Body of pancreas (tissue), 4 donors: ENCODE results near the gene ZNF579. TPM values are rescaled to one million over a fixed set of nuclear protein-coding genes. Genes with fewer than 3 reads are reported as not detected.
"Not testable (repeated sequence)": the region's sequence is repeated elsewhere in the genome, so short reads cannot be mapped to it uniquely, and the experiment has no call there.

Experiments used
- ATAC-seq: fragments of 150-250 bp; one replicate; pipeline ENCODE4 v1.9.1; 2016
- DNase-seq, 4 donors: peaks; one replicate each; pipeline ENCODE4 v3.0.0-alpha.2; 2019
- H3K27ac ChIP-seq, 4 donors: fragments of 200-600 bp; sonication (generic); 1 replicate in 3 of 4; 2 replicates in 1 of 4; pipeline versions ENCODE4 v1.5.1 to v1.6.1; 2016 to 2019; ENCODE audit warnings: mild to moderate bottlenecking in 1 of 4, mixed read lengths in 1 of 4, moderate library complexity in 1 of 4
- H3K27me3 ChIP-seq, 2 donors: fragments of 200-600 bp; sonication (generic); one replicate each; pipeline ENCODE4 v1.6.0; 2016; ENCODE audit warnings: mild to moderate bottlenecking in 1 of 2
- H3K36me3 ChIP-seq, 2 donors: fragments of 200-600 bp; sonication (generic); replicated peaks in 1 of 2; 2 replicates each; pipeline ENCODE4 v1.5.1; 2016; ENCODE audit warnings: low read depth in 2 of 2; ENCODE audit not compliant: insufficient read depth in 1 of 2
- H3K4me1 ChIP-seq: fragments of 200-600 bp; sonication (generic); one replicate; pipeline ENCODE4 v1.6.0; 2016
- H3K4me3 ChIP-seq, 2 donors: fragments of 200-600 bp; sonication (generic); 1 replicate in 1 of 2; 2 replicates in 1 of 2; pipeline ENCODE4 v1.5.1; 2016 to 2019
- H3K9me3 ChIP-seq, 3 donors: fragments of 200-600 bp; sonication (generic); 1 replicate in 2 of 3; 2 replicates in 1 of 3; pipeline ENCODE4 v1.5.1; 2016
- POLR2A ChIP-seq, 3 donors: fragments of 450-650 bp; IDR thresholded peaks; one replicate each; pipeline ENCODE4 v1.6.1; 2016; ENCODE audit warnings: antibody characterized with exemption in 3 of 3, mild to moderate bottlenecking in 2 of 3
- WGBS, 2 donors: methylation state at CpG; one replicate each; pipeline ENCODE4 v1.1.5; 2017; 5-methylcytosine and 5-hydroxymethylcytosine counted together
- intact Hi-C: fragments of 100-400 bp; cut with DNase I; formaldehyde crosslinking; loops from one replicate; pipeline ENCODE4 v1.15.1; 2023
- total RNA-seq, 2 donors: library from RNA; depleted of rRNA; stranded (reverse); fragments of >200 nt; gene quantifications; one replicate each; pipeline ENCODE4 v1.1.0, GENCODE V29; 2016
- TF ChIP-seq, protein P1 (sequence below), 7 experiments: fragments of 450-650 bp in 4 of 7; fragments of 200-600 bp in 3 of 7; sonication (generic) in 3 of 7; IDR thresholded peaks; one replicate each; pipeline ENCODE4 v1.5.1; 2016 to 2019; ENCODE audit warnings: antibody characterized with exemption in 7 of 7

ZNF579 gene
- total RNA-seq, 2 donors from 2014 or later: 3.3 to 6.2 TPM

DNA sequence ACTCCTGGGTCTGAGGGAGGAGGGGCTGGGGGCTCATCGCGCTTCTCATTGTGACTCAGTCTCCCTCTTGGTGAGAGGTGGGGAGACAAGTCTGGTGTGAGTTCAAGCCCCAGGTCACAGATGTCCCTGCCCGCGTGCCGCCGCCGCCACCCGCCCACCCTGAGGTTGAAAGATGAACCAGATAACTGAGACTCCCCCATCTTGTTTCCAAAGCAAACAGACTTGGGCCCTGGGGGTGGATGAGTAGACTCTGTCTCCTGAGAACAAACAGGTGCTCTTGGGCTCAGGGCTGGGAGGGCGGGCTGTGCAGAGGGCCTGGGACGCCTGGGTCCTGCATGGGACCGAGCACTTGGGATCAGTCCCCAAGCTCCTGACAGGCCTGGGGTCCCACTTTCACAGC is 44.3 kb downstream of the ZNF579 start:
- no peak overlapping the region for H3K4me3 ChIP-seq
- no peaks in the 10 kb centered on the region for H3K9me3 ChIP-seq
- TF ChIP-seq POLR2A (IDR thresholded peaks at IDR 0.05): no peak
- TF ChIP-seq, protein P1, sequence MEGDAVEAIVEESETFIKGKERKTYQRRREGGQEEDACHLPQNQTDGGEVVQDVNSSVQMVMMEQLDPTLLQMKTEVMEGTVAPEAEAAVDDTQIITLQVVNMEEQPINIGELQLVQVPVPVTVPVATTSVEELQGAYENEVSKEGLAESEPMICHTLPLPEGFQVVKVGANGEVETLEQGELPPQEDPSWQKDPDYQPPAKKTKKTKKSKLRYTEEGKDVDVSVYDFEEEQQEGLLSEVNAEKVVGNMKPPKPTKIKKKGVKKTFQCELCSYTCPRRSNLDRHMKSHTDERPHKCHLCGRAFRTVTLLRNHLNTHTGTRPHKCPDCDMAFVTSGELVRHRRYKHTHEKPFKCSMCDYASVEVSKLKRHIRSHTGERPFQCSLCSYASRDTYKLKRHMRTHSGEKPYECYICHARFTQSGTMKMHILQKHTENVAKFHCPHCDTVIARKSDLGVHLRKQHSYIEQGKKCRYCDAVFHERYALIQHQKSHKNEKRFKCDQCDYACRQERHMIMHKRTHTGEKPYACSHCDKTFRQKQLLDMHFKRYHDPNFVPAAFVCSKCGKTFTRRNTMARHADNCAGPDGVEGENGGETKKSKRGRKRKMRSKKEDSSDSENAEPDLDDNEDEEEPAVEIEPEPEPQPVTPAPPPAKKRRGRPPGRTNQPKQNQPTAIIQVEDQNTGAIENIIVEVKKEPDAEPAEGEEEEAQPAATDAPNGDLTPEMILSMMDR (IDR thresholded peaks at IDR 0.05): no peak
- no peaks in the 10 kb centered on the region for H3K4me1 ChIP-seq
- no peaks in the 10 kb centered on the region for H3K27me3 ChIP-seq
- intact Hi-C loops: no loop called here
- 68% methylated on average over 11 of the region's 11 CpGs; no CpG with 5 or more reads in 1 of the 2 donors for WGBS, 2 donors
- no peak overlapping the region for H3K27ac ChIP-seq
- no peak for DNase-seq
- no peak for ATAC-seq
- H3K36me3 ChIP-seq: no peaks in the 10 kb centered on the region

DNA sequence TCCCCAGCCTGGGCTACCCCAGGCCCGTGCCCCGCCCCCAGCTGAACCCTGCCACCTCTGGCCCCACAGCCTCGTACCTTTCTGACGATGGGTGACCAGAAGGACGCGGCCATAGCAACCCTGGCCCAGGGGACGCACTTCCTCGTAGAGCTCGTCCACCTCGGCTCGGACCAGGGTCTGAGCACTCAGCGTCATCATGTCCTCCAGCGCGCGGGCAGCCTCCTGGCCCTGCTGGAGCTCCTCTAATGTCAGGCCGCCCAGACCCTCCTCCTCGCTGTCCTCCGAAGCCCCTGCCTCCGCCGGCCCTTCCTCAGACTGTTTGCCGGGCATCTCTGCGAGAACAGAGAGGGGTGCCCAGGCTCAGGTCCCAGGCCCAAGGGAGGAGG is 44.7 kb downstream of the ZNF579 start:
- DNase-seq (no peak), ATAC-seq (no peak)
- H3K4me1 ChIP-seq: no peaks in the 10 kb centered on the region
- TF ChIP-seq, protein P1 (IDR thresholded peaks at IDR 0.05): no peak
- no peak for TF ChIP-seq POLR2A (IDR thresholded peaks at IDR 0.05)
- intact Hi-C loops: no loop called here
- 82 to 90% methylated on average over 15 to 19 of the region's 22 CpGs for WGBS, 2 donors
- H3K27ac ChIP-seq: no peak overlapping the region
- H3K36me3 ChIP-seq: no peaks in the 10 kb centered on the region
- H3K9me3 ChIP-seq: no peaks in the 10 kb centered on the region
- H3K4me3 ChIP-seq: no peak overlapping the region
- H3K27me3 ChIP-seq: no peaks in the 10 kb centered on the region

DNA sequence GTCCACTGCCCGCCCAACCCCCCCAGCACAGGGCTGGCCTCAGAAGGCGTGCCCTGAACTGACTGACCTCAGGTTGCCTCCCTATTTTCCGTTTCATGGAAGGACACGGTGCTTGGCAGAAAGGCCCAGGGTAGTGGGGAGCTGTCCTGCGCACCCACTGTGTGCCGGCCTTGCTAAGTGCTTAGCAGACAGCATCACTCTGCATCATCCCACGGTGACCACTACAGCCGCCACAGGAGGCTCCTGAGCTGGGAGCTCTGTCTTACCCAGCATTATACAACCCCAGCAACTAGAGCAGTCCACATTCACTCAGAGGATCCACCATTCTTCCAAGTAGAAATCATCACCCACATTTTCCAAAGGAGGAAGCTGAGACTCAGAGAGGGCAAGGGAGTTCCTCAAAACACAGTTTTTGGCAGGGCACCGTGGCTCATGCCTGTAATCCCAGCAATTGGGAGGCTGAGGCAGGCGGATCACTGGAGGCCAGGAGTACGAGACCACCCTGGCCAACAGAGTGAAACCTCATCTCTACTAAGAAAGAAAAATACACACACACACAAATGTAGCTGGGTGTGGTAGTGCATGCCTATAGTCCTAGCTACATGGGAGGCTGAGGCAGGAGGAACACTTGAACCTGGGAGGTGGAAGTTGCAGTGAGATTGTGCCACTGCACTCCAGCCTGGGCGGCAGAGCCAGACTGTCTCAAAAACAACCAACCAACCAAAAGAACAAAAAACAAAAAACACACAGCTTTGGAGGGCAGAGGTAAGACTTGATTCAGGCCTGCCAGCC is 45.3 kb downstream of the ZNF579 start:
- H3K27ac ChIP-seq: no peak overlapping the region
- H3K9me3 ChIP-seq: no peaks in the 10 kb centered on the region
- intact Hi-C loops: no loop called here
- H3K4me3 ChIP-seq: no peak overlapping the region
- 78 to 79% methylated on average over 11 to 12 of the region's 12 CpGs for WGBS, 2 donors
- TF ChIP-seq, protein P1 (IDR thresholded peaks at IDR 0.05): no peak
- no peak for TF ChIP-seq POLR2A (IDR thresholded peaks at IDR 0.05)
- DNase-seq: no peak
- no peak for ATAC-seq
- H3K27me3 ChIP-seq: no peaks in the 10 kb centered on the region
- no peaks in the 10 kb centered on the region for H3K4me1 ChIP-seq
- no peaks in the 10 kb centered on the region for H3K36me3 ChIP-seq

DNA sequence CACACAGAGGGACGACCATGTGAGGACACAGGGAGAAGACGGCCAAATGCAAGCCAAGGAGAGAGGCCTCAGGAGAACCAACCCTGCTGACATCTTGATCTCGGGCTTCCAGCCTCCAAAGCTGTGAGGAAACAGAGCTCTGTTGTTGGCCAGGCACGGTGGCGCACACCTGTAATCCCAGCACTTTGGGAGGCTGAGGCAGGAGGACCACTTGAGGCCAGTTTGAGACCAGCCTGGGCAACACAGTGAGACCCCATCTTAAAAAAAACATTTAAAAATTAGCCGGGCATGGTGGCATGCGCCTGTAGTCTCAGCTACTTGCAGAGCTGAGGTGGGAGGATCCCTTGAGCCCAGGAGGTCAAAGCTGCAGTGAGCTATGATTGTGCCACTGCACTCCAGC is 46.4 kb downstream of the ZNF579 start:
- H3K27me3 ChIP-seq, H3K4me1 ChIP-seq, intact Hi-C loops, ATAC-seq, DNase-seq, H3K9me3 ChIP-seq, H3K4me3 ChIP-seq, H3K27ac ChIP-seq, H3K36me3 ChIP-seq: not testable (repeated sequence)
- 68 to 82% methylated on average over 5 to 7 of the region's 7 CpGs for WGBS, 2 donors

DNA sequence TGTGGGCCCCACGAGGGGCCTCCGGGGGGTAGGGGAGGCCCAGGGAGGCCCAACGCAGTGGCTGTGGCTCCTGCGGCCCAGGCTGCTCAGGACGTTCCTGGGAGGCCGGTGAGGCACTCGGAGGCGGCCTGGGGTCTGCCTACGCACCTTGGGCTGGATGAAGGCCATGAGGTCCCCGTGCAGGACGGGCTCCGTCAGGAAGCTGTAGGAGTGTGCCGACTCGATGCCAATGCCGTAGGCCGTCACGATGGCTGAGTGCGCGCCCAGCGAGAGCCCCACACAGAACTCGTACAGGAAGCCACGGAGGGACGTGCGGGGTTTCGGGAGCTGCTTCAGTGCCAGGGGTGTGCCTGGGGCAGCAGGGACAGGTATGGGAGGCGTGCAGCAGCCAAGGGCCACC is 49.7 kb downstream of the ZNF579 start:
- no peak overlapping the region for H3K4me3 ChIP-seq
- TF ChIP-seq POLR2A (IDR thresholded peaks at IDR 0.05): no peak
- TF ChIP-seq, protein P1 (IDR thresholded peaks at IDR 0.05): no peak
- no peaks in the 10 kb centered on the region for H3K9me3 ChIP-seq
- H3K36me3 ChIP-seq: no peaks in the 10 kb centered on the region
- WGBS, 2 donors: 84 to 94% methylated on average over 2 to 21 of the region's 26 CpGs
- H3K4me1 ChIP-seq: peaks cover 7% of the 10 kb centered on the region
- no peak for DNase-seq
- no peak for ATAC-seq
- H3K27me3 ChIP-seq: no peaks in the 10 kb centered on the region
- intact Hi-C loops: no loop called here
- no peak overlapping the region for H3K27ac ChIP-seq
